Middle frontal gyrus (tissue), 1 donor: ENCODE data around the gene YLPM1.

Source experiments
- DNase-seq: peaks from one replicate; pipeline ENCODE4 v3.0.0-alpha.2; 2015; ENCODE audit warnings: low spot score; ENCODE audit errors: extremely low spot score

Gene YLPM1

GRCh38 chr14:74871819-74872218, 108.7 kb downstream of the YLPM1 start:
- no peak for DNase-seq

- DNase-seq = no peak
These were observed 112.1 kb downstream of the YLPM1 start for GRCh38 chr14:74875204-74875603.

- DNase-seq = no peak
These were observed 113.1 kb downstream of the YLPM1 start, which contains the start of gene PROX2 for GRCh38 chr14:74875941-74876913. PROX2 (minus strand) TSS chr14:74876145; CDS start chr14:74863834, 12,311 bp downstream.

GRCh38 chr14:74879427-74880182, 116.5 kb downstream of the YLPM1 start:
- DNase-seq = no peak

GRCh38 chr14:74881431-74882102, 118.5 kb downstream of the YLPM1 start, which contains the start of gene DLST:
DLST (plus strand) TSS chr14:74881916; CDS start chr14:74881954, 38 bp downstream.
- peak; percentile 73 for DNase-seq

GRCh38 chr14:74882103-74882920, 119.2 kb downstream of the YLPM1 start:
- no peak for DNase-seq
